ENCODE data around the gene CTTNBP2.

DNA sequence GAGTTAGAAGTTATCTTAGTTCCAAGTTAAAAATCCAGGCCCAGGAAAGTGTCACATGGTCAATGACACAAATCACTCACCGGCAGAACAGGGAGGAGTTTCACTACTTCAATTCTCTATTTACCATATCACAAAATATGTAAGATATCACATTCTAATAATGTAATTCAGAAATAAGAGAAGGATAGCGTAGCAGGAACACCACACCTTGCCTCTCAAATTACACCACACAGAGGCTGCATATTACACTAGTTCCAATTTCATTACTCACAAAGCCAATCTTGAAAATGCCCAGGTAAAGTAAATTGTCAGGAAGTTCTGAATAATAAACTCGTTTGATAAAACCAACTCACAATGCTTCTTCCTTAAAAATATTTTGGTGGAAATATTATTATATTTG, 169.2 kb downstream of the CTTNBP2 start:
- no peak for TF ChIP-seq GATA2 (IDR thresholded peaks at IDR 0.05; ENCODE audit: low read depth, low read length)
- TF ChIP-seq GATA3 (IDR thresholded peaks at IDR 0.05; ENCODE audit: low read depth, low read length), result no peak

Measured in SH-SY5Y (cell line).